ENCODE measurements around the gene JADE2. TPM values are rescaled to one million over a fixed set of nuclear protein-coding genes. Genes with fewer than 3 reads are reported as not detected.
"Not testable (repeated sequence)": the region's sequence is repeated elsewhere in the genome, so short reads cannot be mapped to it uniquely, and the experiment has no call there.

Gene JADE2
- total RNA-seq, 1 donor from 2014 or later: 30.3 TPM

- peaks cover 14% of the 10 kb centered on the region for H3K36me3 Mint-ChIP-seq (ENCODE audit: low read depth, unreplicated experiment)
- no peaks in the 10 kb centered on the region for H3K27me3 Mint-ChIP-seq (ENCODE audit: low read depth, unreplicated experiment)
- Histone ChIP-seq H3K4me3 (ENCODE audit: insufficient read depth, low read depth, low read length) (no peak overlapping the region), H3K27ac (ENCODE audit: low read depth, low read length) (no peak overlapping the region), H3K79me2 (ENCODE audit: insufficient read depth, low read length) (no peaks in the 10 kb centered on the region), H3K9me3 (ENCODE audit: insufficient read depth, low read depth, low read length) (no peaks in the 10 kb centered on the region), H3K36me3 (ENCODE audit: insufficient read depth, low read length) (no peaks in the 10 kb centered on the region), H2AFZ (ENCODE audit: low read depth, low read length) (no peak overlapping the region), H3K27me3 (ENCODE audit: insufficient read depth, low read length) (no peaks in the 10 kb centered on the region), H3K4me1 (ENCODE audit: insufficient read depth, low read length) (peaks cover 47% of the 10 kb centered on the region), H3K9ac (ENCODE audit: low read length) (peak overlapping the region; percentile 1), H4K20me1 (ENCODE audit: insufficient read depth, low read length) (no peaks in the 10 kb centered on the region), H3K4me2 (ENCODE audit: low read length) (peak overlapping the region; percentile 41)
- no peak for DNase-seq (ENCODE audit: low read depth)
- no peaks in the 10 kb centered on the region for H3K9me3 Mint-ChIP-seq (ENCODE audit: unreplicated experiment)
- TF ChIP-seq CTCF (IDR thresholded peaks at IDR 0.05; ENCODE audit: insufficient read depth, low read depth, low read length) (no peak), EZH2 (IDR thresholded peaks at IDR 0.05; ENCODE audit: insufficient read depth, low read length) (no peak)
- FAIRE-seq: no peak
- no peak overlapping the region for H3K27ac Mint-ChIP-seq (ENCODE audit: unreplicated experiment)
- no peak overlapping the region for H3K4me3 Mint-ChIP-seq (ENCODE audit: unreplicated experiment)
- H3K4me1 Mint-ChIP-seq (ENCODE audit: low read depth, unreplicated experiment): peaks cover 7% of the 10 kb centered on the region
Measured at GRCh38 chr5:134555223-134555889, 29.9 kb downstream of the JADE2 start.

GRCh38 chr5:134555890-134556311 is 30.4 kb downstream of the JADE2 start:
- Mint-ChIP-seq H3K27ac (ENCODE audit: unreplicated experiment) (no peak overlapping the region), H3K36me3 (ENCODE audit: low read depth, unreplicated experiment) (peaks cover 18% of the 10 kb centered on the region), H3K4me3 (ENCODE audit: unreplicated experiment) (no peak overlapping the region), H3K27me3 (ENCODE audit: low read depth, unreplicated experiment) (no peaks in the 10 kb centered on the region), H3K9me3 (ENCODE audit: unreplicated experiment) (no peaks in the 10 kb centered on the region), H3K4me1 (ENCODE audit: low read depth, unreplicated experiment) (peaks cover 2% of the 10 kb centered on the region)
- Histone ChIP-seq H4K20me1 (ENCODE audit: insufficient read depth, low read length) (no peaks in the 10 kb centered on the region), H3K27me3 (ENCODE audit: insufficient read depth, low read length) (no peaks in the 10 kb centered on the region), H3K27ac (ENCODE audit: low read depth, low read length) (peak overlapping the region; percentile 14), H3K4me2 (ENCODE audit: low read length) (peak overlapping the region; percentile 41), H3K9ac (ENCODE audit: low read length) (peak overlapping the region; percentile 33), H3K36me3 (ENCODE audit: insufficient read depth, low read length) (no peaks in the 10 kb centered on the region), H3K9me3 (ENCODE audit: insufficient read depth, low read depth, low read length) (no peaks in the 10 kb centered on the region), H3K79me2 (ENCODE audit: insufficient read depth, low read length) (no peaks in the 10 kb centered on the region), H3K4me3 (ENCODE audit: insufficient read depth, low read depth, low read length) (no peak overlapping the region), H2AFZ (ENCODE audit: low read depth, low read length) (no peak overlapping the region), H3K4me1 (ENCODE audit: insufficient read depth, low read length) (peaks cover 41% of the 10 kb centered on the region)
- peak; percentile 51 for DNase-seq (ENCODE audit: low read depth)
- no peak for FAIRE-seq
- TF ChIP-seq EZH2 (IDR thresholded peaks at IDR 0.05; ENCODE audit: insufficient read depth, low read length) (no peak), CTCF (IDR thresholded peaks at IDR 0.05; ENCODE audit: insufficient read depth, low read depth, low read length) (no peak)

- H3K9me3 Mint-ChIP-seq (ENCODE audit: unreplicated experiment); H3K27ac Mint-ChIP-seq (ENCODE audit: unreplicated experiment); H3K4me3 ChIP-seq (ENCODE audit: insufficient read depth, low read depth, low read length); H3K36me3 ChIP-seq (ENCODE audit: insufficient read depth, low read length); FAIRE-seq; H3K27me3 Mint-ChIP-seq (ENCODE audit: low read depth, unreplicated experiment); H3K27ac ChIP-seq (ENCODE audit: low read depth, low read length); H3K9me3 ChIP-seq (ENCODE audit: insufficient read depth, low read depth, low read length); H4K20me1 ChIP-seq (ENCODE audit: insufficient read depth, low read length); H3K79me2 ChIP-seq (ENCODE audit: insufficient read depth, low read length); H3K4me1 Mint-ChIP-seq (ENCODE audit: low read depth, unreplicated experiment); H2AFZ ChIP-seq (ENCODE audit: low read depth, low read length); H3K27me3 ChIP-seq (ENCODE audit: insufficient read depth, low read length); H3K4me2 ChIP-seq (ENCODE audit: low read length); H3K4me3 Mint-ChIP-seq (ENCODE audit: unreplicated experiment); DNase-seq (ENCODE audit: low read depth): not testable (repeated sequence)
- H3K9ac ChIP-seq (ENCODE audit: low read length): peak overlapping the region; percentile 33
- H3K4me1 ChIP-seq (ENCODE audit: insufficient read depth, low read length): peaks cover 40% of the 10 kb centered on the region
- peaks cover 22% of the 10 kb centered on the region for H3K36me3 Mint-ChIP-seq (ENCODE audit: low read depth, unreplicated experiment)
Measured at GRCh38 chr5:134556588-134556987, 31.1 kb downstream of the JADE2 start.
